AG09309 (cell line): ENCODE results near the gene ZBTB7B.

Experiments
- DNase-seq: peaks from one replicate; pipeline ENCODE4 v3.0.0-alpha.2; 2010; ENCODE audit warnings: low read depth
- H3K4me3 ChIP-seq: 2 replicates; pipeline ENCODE4 v1.5.1; 2011; ENCODE audit warnings: mild to moderate bottlenecking, low read depth, low read length, moderate library complexity; ENCODE audit not compliant: control insufficient read depth
- CTCF ChIP-seq: IDR thresholded peaks from 2 replicates; pipeline ENCODE4 v1.5.1; 2011; ENCODE audit warnings: mild to moderate bottlenecking, low read depth, low read length, inconsistent platforms; ENCODE audit not compliant: insufficient read depth, control insufficient read depth; ENCODE audit errors: missing control alignments

Gene ZBTB7B

GRCh38 chr1:155044365-155044764 lies 41.8 kb downstream of the ZBTB7B start:
- no peak for DNase-seq
- H3K4me3 ChIP-seq: no peak overlapping the region
- TF ChIP-seq CTCF: no peak

GRCh38 chr1:155044812-155045657 lies 42.4 kb downstream of the ZBTB7B start:
- no peak for DNase-seq
- TF ChIP-seq CTCF: peak; percentile 80
- no peak overlapping the region for H3K4me3 ChIP-seq

- no peak overlapping the region for H3K4me3 ChIP-seq
- no peak for TF ChIP-seq CTCF
- no peak for DNase-seq
Measured at GRCh38 chr1:155048449-155049334, 46.1 kb downstream of the ZBTB7B start.

- H3K4me3 ChIP-seq: peak overlapping the region; percentile 76
- TF ChIP-seq CTCF: no peak
- no peak for DNase-seq
Measured at GRCh38 chr1:155049651-155050559, 47.3 kb downstream of the ZBTB7B start.

- no peak for DNase-seq
- H3K4me3 ChIP-seq: peak within 1 kb of the TSS; percentile 76
- TF ChIP-seq CTCF: peak; percentile 83
Measured at GRCh38 chr1:155050560-155051341, 48.1 kb downstream of the ZBTB7B start, which contains the start of gene ADAM15. Gene ADAM15, plus strand, starts transcription at chr1:155051316. Its CDS starts 71 bp downstream, at chr1:155051387.
